ENCODE measurements around the gene RAD23A. TPM values are rescaled to one million over a fixed set of nuclear protein-coding genes. Genes with fewer than 3 reads are reported as not detected.

The RAD23A gene
- total and polyA plus RNA-seq, 9 of the 15 experiments (the other 6 are each of a cell fraction or from before 2014, with no cell fraction given): 9.5 to 181 (median 101) TPM

- TF ChIP-seq AFF1 (IDR thresholded peaks at IDR 0.05; ENCODE audit: low read depth in 1 of 2, partially characterized antibody in 2 of 2): no peak
- TF ChIP-seq RBM34 (IDR thresholded peaks at IDR 0.05; ENCODE audit: borderline replicate concordance, insufficient read depth, low read length): no peak
- TF ChIP-seq SMARCE1 (IDR thresholded peaks at IDR 0.05): no peak
- TF ChIP-seq POLR2AphosphoS5 (IDR thresholded peaks at IDR 0.05; ENCODE audit: control insufficient read depth, insufficient read depth, low read depth, low read length): peak; percentile 84; the same call in 1 of the 2 replicates
- TF ChIP-seq CCAR2 (IDR thresholded peaks at IDR 0.05; ENCODE audit: low read depth, low read length): no peak
- no peak for TF ChIP-seq ZNF57 (CRISPR knock-in tag; IDR thresholded peaks at IDR 0.05)
- no peak for TF ChIP-seq ARID2 (IDR thresholded peaks at IDR 0.05)
- TF ChIP-seq THRA (IDR thresholded peaks at IDR 0.05): no peak
- peak; percentile 76 for TF ChIP-seq SUPT5H (IDR thresholded peaks at IDR 0.05)
- TF ChIP-seq POLR2AphosphoS2 (IDR thresholded peaks at IDR 0.05; ENCODE audit: low read length): no peak
- TF ChIP-seq HNRNPK (IDR thresholded peaks at IDR 0.05; ENCODE audit: low read depth, low read length, poor library complexity, severe bottlenecking): peak; percentile 17
- TF ChIP-seq CGGBP1 (CRISPR knock-in tag; IDR thresholded peaks at IDR 0.05): no peak
- no peak for TF ChIP-seq ZFP30 (CRISPR knock-in tag; IDR thresholded peaks at IDR 0.05; ENCODE audit: borderline replicate concordance)
- TF ChIP-seq SMC3 (conservative IDR thresholded peaks at IDR 0.05; ENCODE audit: insufficient read depth, low read depth, low read length): no peak
- TF ChIP-seq KLF16 (IDR thresholded peaks at IDR 0.05): no peak
- peak; percentile 79; the same call in 1 of the 2 replicates for TF ChIP-seq MXI1 (IDR thresholded peaks at IDR 0.05; ENCODE audit: low read depth, low read length)
- no peak for TF ChIP-seq NELFE (IDR thresholded peaks at IDR 0.05; ENCODE audit: insufficient read depth, insufficient read length)
- TF ChIP-seq ILK (tag; IDR thresholded peaks at IDR 0.05; ENCODE audit: borderline replicate concordance, low read depth): no peak
- TF ChIP-seq PATZ1 (CRISPR knock-in tag; IDR thresholded peaks at IDR 0.05; ENCODE audit: borderline replicate concordance): no peak
- TF ChIP-seq GABPB1 (CRISPR knock-in tag; IDR thresholded peaks at IDR 0.05): peak; percentile 65; the same call in 1 of the 2 replicates
Observed at GRCh38 chr19:12956446-12957388, 11.1 kb downstream of the RAD23A start, which contains the start of gene GADD45GIP1 (continued).

Data from K562 (cell line).